ENCODE measurements around the gene EFCAB5.
"Not testable (repeated sequence)": the region's sequence is repeated elsewhere in the genome, so short reads cannot be mapped to it uniquely, and the experiment has no call there.

Gene EFCAB5

GRCh38 chr17:30027676-30028075, 86.2 kb downstream of the EFCAB5 start:
- H3K4me1 ChIP-seq (ENCODE audit: insufficient read depth, low read length) = no peaks in the 10 kb centered on the region
- no peak overlapping the region for H3K4me2 ChIP-seq (ENCODE audit: insufficient read depth, low read length)
- no peak for TF ChIP-seq EZH2 (IDR thresholded peaks at IDR 0.05; ENCODE audit: borderline replicate concordance, low read depth, low read length, severe bottlenecking)
- TF ChIP-seq CTCF (IDR thresholded peaks at IDR 0.05; ENCODE audit: borderline replicate concordance, extremely low read depth, low read length, poor library complexity, severe bottlenecking) = no peak
- no peaks in the 10 kb centered on the region for H3K36me3 ChIP-seq (ENCODE audit: insufficient read depth, low read length)
- no peak overlapping the region for H2AFZ ChIP-seq (ENCODE audit: low read depth, low read length)
- H3K4me3 ChIP-seq (ENCODE audit: low read depth in 1 of 2, low read length in 2 of 2) = no peak overlapping the region
- no peak overlapping the region for H3K27ac ChIP-seq (ENCODE audit: low read length)
- H3K79me2 ChIP-seq (ENCODE audit: insufficient read depth, low read length) = no peaks in the 10 kb centered on the region
- ATAC-seq (ENCODE audit: insufficient read depth, low read depth) (no peak), DNase-seq (no peak)
- H3K27me3 ChIP-seq (ENCODE audit: insufficient read depth, low read length, poor library complexity) = no peaks in the 10 kb centered on the region
- H4K20me1 ChIP-seq (ENCODE audit: insufficient read depth, low read length) = no peaks in the 10 kb centered on the region
- no peak overlapping the region for H3K9ac ChIP-seq (ENCODE audit: low read depth, low read length)
- H3K9me3 ChIP-seq (ENCODE audit: insufficient read depth, low read length, severe bottlenecking) = no peaks in the 10 kb centered on the region

- TF ChIP-seq EZH2 (IDR thresholded peaks at IDR 0.05; ENCODE audit: borderline replicate concordance, low read depth, low read length, severe bottlenecking) = no peak
- TF ChIP-seq CTCF (IDR thresholded peaks at IDR 0.05; ENCODE audit: borderline replicate concordance, extremely low read depth, low read length, poor library complexity, severe bottlenecking) = no peak
- Histone ChIP-seq H3K9ac (ENCODE audit: low read depth, low read length) (no peak overlapping the region), H3K27ac (ENCODE audit: low read length) (no peak overlapping the region), H3K4me1 (ENCODE audit: insufficient read depth, low read length) (no peaks in the 10 kb centered on the region), H3K9me3 (ENCODE audit: insufficient read depth, low read length, severe bottlenecking) (no peaks in the 10 kb centered on the region), H3K27me3 (ENCODE audit: insufficient read depth, low read length, poor library complexity) (peaks cover 6% of the 10 kb centered on the region), H3K79me2 (ENCODE audit: insufficient read depth, low read length) (no peaks in the 10 kb centered on the region), H3K4me2 (ENCODE audit: insufficient read depth, low read length) (no peak overlapping the region), H4K20me1 (ENCODE audit: insufficient read depth, low read length) (no peaks in the 10 kb centered on the region), H3K4me3 (ENCODE audit: low read depth in 1 of 2, low read length in 2 of 2) (no peak overlapping the region), H3K36me3 (ENCODE audit: insufficient read depth, low read length) (no peaks in the 10 kb centered on the region), H2AFZ (ENCODE audit: low read depth, low read length) (no peak overlapping the region)
- ATAC-seq (ENCODE audit: insufficient read depth, low read depth) = no peak
- DNase-seq = no peak
Observed at GRCh38 chr17:30031214-30031869, 89.9 kb downstream of the EFCAB5 start.

- ATAC-seq (ENCODE audit: insufficient read depth, low read depth) (no peak), DNase-seq (no peak)
- H4K20me1 ChIP-seq (ENCODE audit: insufficient read depth, low read length) = no peaks in the 10 kb centered on the region
- no peak overlapping the region for H3K4me2 ChIP-seq (ENCODE audit: insufficient read depth, low read length)
- no peak overlapping the region for H3K9ac ChIP-seq (ENCODE audit: low read depth, low read length)
- H3K4me3 ChIP-seq (ENCODE audit: low read depth in 1 of 2, low read length in 2 of 2) = no peak overlapping the region
- no peak overlapping the region for H3K27ac ChIP-seq (ENCODE audit: low read length)
- peaks cover 6% of the 10 kb centered on the region for H3K27me3 ChIP-seq (ENCODE audit: insufficient read depth, low read length, poor library complexity)
- no peaks in the 10 kb centered on the region for H3K36me3 ChIP-seq (ENCODE audit: insufficient read depth, low read length)
- TF ChIP-seq CTCF (IDR thresholded peaks at IDR 0.05; ENCODE audit: borderline replicate concordance, extremely low read depth, low read length, poor library complexity, severe bottlenecking) = no peak
- TF ChIP-seq EZH2 (IDR thresholded peaks at IDR 0.05; ENCODE audit: borderline replicate concordance, low read depth, low read length, severe bottlenecking) = no peak
- no peaks in the 10 kb centered on the region for H3K9me3 ChIP-seq (ENCODE audit: insufficient read depth, low read length, severe bottlenecking)
- no peak overlapping the region for H2AFZ ChIP-seq (ENCODE audit: low read depth, low read length)
- H3K4me1 ChIP-seq (ENCODE audit: insufficient read depth, low read length) = peaks cover under 1% of the 10 kb centered on the region; the same call in 1 of the 2 replicates
- no peaks in the 10 kb centered on the region for H3K79me2 ChIP-seq (ENCODE audit: insufficient read depth, low read length)
Observed at GRCh38 chr17:30035369-30035768, 93.9 kb downstream of the EFCAB5 start.

GRCh38 chr17:30040719-30041518, 99.5 kb downstream of the EFCAB5 start:
- H3K9me3 ChIP-seq (ENCODE audit: insufficient read depth, low read length, severe bottlenecking); H3K4me2 ChIP-seq (ENCODE audit: insufficient read depth, low read length); H3K27ac ChIP-seq (ENCODE audit: low read length); H3K79me2 ChIP-seq (ENCODE audit: insufficient read depth, low read length); H3K36me3 ChIP-seq (ENCODE audit: insufficient read depth, low read length); H4K20me1 ChIP-seq (ENCODE audit: insufficient read depth, low read length); H3K9ac ChIP-seq (ENCODE audit: low read depth, low read length); H3K4me3 ChIP-seq (ENCODE audit: low read depth in 1 of 2, low read length in 2 of 2); H3K4me1 ChIP-seq (ENCODE audit: insufficient read depth, low read length); ATAC-seq (ENCODE audit: insufficient read depth, low read depth); H2AFZ ChIP-seq (ENCODE audit: low read depth, low read length); DNase-seq; H3K27me3 ChIP-seq (ENCODE audit: insufficient read depth, low read length, poor library complexity): not testable (repeated sequence)

Measured in DND-41 (cell line).